CD4-positive, CD25-positive, alpha-beta regulatory T cell (primary cell): Measurements from ENCODE around the gene HSF5. TPM values are rescaled to one million over a fixed set of nuclear protein-coding genes. Genes with fewer than 3 reads are reported as not detected.
A peak's percentile ranks its signal among the peaks of the same experiment; 100 is the strongest.

Experiments
- ATAC-seq, 2 donors: fragments of 150-1000 bp; cut with Tn5 transposase; one replicate each; pipeline ENCODE4 v1.10.0; 2021; ENCODE audit warnings: low read depth in 2 of 2, moderate number of reproducible peaks in 2 of 2, moderate library complexity in 1 of 2
- DNase-seq, 3 donors: peaks; one replicate each; pipeline versions ENCODE4 v3.0.0 to v3.0.0-alpha.2; 2012 to 2022; ENCODE audit warnings: mixed read lengths in 1 of 3
- H3K27ac ChIP-seq: one replicate; pipeline ENCODE4 v1.7.0; 2013; ENCODE audit warnings: mild to moderate bottlenecking, low read length; ENCODE audit not compliant: insufficient read depth, poor library complexity, severe bottlenecking
- H3K27me3 ChIP-seq: one replicate; pipeline ENCODE4 v1.7.0; 2013; ENCODE audit warnings: low read length; ENCODE audit not compliant: control insufficient read depth, insufficient read depth
- H3K36me3 ChIP-seq: one replicate; pipeline ENCODE4 v1.7.0; 2013; ENCODE audit warnings: mild to moderate bottlenecking, low read length, moderate library complexity; ENCODE audit not compliant: control insufficient read depth, insufficient read depth
- H3K4me1 ChIP-seq: 2 replicates; pipeline ENCODE4 v1.7.0; 2013; ENCODE audit warnings: mild to moderate bottlenecking, low read length; ENCODE audit not compliant: insufficient read depth, control insufficient read depth, poor library complexity, severe bottlenecking
- H3K4me3 ChIP-seq: one replicate; pipeline ENCODE4 v1.7.0; 2013; ENCODE audit warnings: low read depth, mild to moderate bottlenecking, low read length, moderate library complexity
- H3K9me3 ChIP-seq, 2 experiments: 1 replicate in 1 of 2; 2 replicates in 1 of 2; pipeline ENCODE4 v1.7.0; 2013; ENCODE audit warnings: low read length in 2 of 2, mild to moderate bottlenecking in 1 of 2, moderate library complexity in 1 of 2; ENCODE audit not compliant: control insufficient read depth in 2 of 2
- H3K27ac Mint-ChIP-seq, 3 donors: one replicate each; pipeline ENCODE4 v1.8.0; 2020 to 2022; ENCODE audit warnings: mild to moderate bottlenecking in 3 of 3, mixed read lengths in 3 of 3, moderate library complexity in 2 of 3
- H3K27me3 Mint-ChIP-seq: one replicate; pipeline ENCODE4 v1.8.0; 2022; ENCODE audit warnings: mild to moderate bottlenecking, mixed read lengths
- H3K36me3 Mint-ChIP-seq: one replicate; pipeline ENCODE4 v1.8.0; 2020; ENCODE audit warnings: mixed read lengths
- H3K4me1 Mint-ChIP-seq, 4 donors: one replicate each; pipeline ENCODE4 v1.8.0; 2020 to 2022; ENCODE audit warnings: mixed read lengths in 4 of 4, mild to moderate bottlenecking in 1 of 4
- H3K4me3 Mint-ChIP-seq, 4 donors: one replicate each; pipeline ENCODE4 v1.8.0; 2020 to 2022; ENCODE audit warnings: mild to moderate bottlenecking in 4 of 4, mixed read lengths in 4 of 4, moderate library complexity in 3 of 4
- H3K9me3 Mint-ChIP-seq, 7 donors: one replicate each; pipeline ENCODE4 v1.8.0; 2020 to 2022; ENCODE audit warnings: mixed read lengths in 7 of 7, mild to moderate bottlenecking in 3 of 7, moderate library complexity in 2 of 7
- polyA plus RNA-seq, 4 donors: library from polyadenylated mRNA; unstranded; fragments of 300-500 nt; fragmentation: Illumina TruSeq; gene quantifications; one replicate each; pipeline ENCODE4 v1.2.3, GENCODE V29; 2021
- total RNA-seq: library from RNA; stranded (reverse); gene quantifications from one replicate; pipeline ENCODE4 v1.2.3, GENCODE V29; 2022

The HSF5 gene
- total and polyA plus RNA-seq, 5 donors from 2014 or later: 0.83 to 3.0 (median 1.4) TPM

DNA sequence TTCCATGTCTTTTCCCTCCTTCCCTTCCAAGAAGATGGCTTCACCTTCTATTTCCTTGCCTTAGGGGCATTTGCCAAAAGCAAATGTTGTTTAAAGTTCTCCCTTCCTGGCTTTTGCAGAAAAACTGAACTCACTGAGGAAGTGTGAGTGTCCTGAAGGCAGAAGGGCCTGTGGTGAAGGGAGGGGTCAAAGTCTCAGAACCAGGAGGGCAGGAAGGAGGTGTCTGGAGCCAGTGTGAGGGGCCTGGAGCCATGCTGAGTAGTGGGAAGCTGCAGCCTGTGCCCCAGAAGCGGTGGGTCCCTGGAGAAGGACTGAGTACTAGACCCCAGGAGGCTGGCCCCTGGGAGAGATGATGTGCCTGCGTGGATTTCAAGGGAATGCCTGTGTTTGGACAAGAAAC lies 112.4 kb downstream of the HSF5 start:
- no peaks in the 10 kb centered on the region for H3K4me1 ChIP-seq
- no peak overlapping the region for H3K27ac Mint-ChIP-seq
- H3K27ac ChIP-seq: no peak overlapping the region
- no peaks in the 10 kb centered on the region for H3K27me3 Mint-ChIP-seq
- H3K27me3 ChIP-seq: no peaks in the 10 kb centered on the region
- no peaks in the 10 kb centered on the region for H3K9me3 ChIP-seq
- peaks cover 11% of the 10 kb centered on the region for H3K36me3 Mint-ChIP-seq
- no peak for ATAC-seq
- no peak for DNase-seq
- no peak overlapping the region for H3K4me3 Mint-ChIP-seq
- H3K4me3 ChIP-seq: no peak overlapping the region
- peaks cover 0 to 25% (median 14%) of the 10 kb centered on the region in 4 donors for H3K4me1 Mint-ChIP-seq
- no peaks in the 10 kb centered on the region for H3K36me3 ChIP-seq
- peaks cover 0 to 2% (median 0%) of the 10 kb centered on the region in 7 donors for H3K9me3 Mint-ChIP-seq

GRCh38 chr17:58375256-58375655 lies 113.0 kb downstream of the HSF5 start:
- ATAC-seq (no peak), DNase-seq (no peak)
- no peak overlapping the region for H3K27ac ChIP-seq
- no peaks in the 10 kb centered on the region for H3K4me1 ChIP-seq
- no peak overlapping the region for H3K4me3 ChIP-seq
- H3K4me3 Mint-ChIP-seq: no peak overlapping the region
- H3K27ac Mint-ChIP-seq: no peak overlapping the region
- H3K27me3 ChIP-seq: no peaks in the 10 kb centered on the region
- H3K27me3 Mint-ChIP-seq: no peaks in the 10 kb centered on the region
- H3K9me3 ChIP-seq: no peaks in the 10 kb centered on the region
- H3K4me1 Mint-ChIP-seq: peaks cover 0 to 23% (median 14%) of the 10 kb centered on the region in 4 donors
- H3K36me3 ChIP-seq: no peaks in the 10 kb centered on the region
- H3K9me3 Mint-ChIP-seq: peaks cover 0 to 2% (median 0%) of the 10 kb centered on the region in 7 donors
- H3K36me3 Mint-ChIP-seq: peaks cover 15% of the 10 kb centered on the region

GRCh38 chr17:58373923-58374322 lies 114.3 kb downstream of the HSF5 start:
- no peak for DNase-seq
- peak overlapping the region in 1 of 3 donors; percentile 30 for H3K27ac Mint-ChIP-seq

GRCh38 chr17:58373003-58373402 lies 115.2 kb downstream of the HSF5 start:
- H3K4me1 Mint-ChIP-seq: peaks cover 0 to 10% (median 7%) of the 10 kb centered on the region in 4 donors
- peaks cover 0 to 2% (median 0%) of the 10 kb centered on the region in 7 donors for H3K9me3 Mint-ChIP-seq

More at GRCh38 chr17:58373923-58374322, 114.3 kb downstream of the HSF5 start:
- no peak for ATAC-seq
- Mint-ChIP-seq H3K27me3 (no peaks in the 10 kb centered on the region), H3K4me1 (peaks cover 0 to 15% (median 9%) of the 10 kb centered on the region in 4 donors), H3K9me3 (peaks cover 0 to 2% (median 0%) of the 10 kb centered on the region in 7 donors), H3K36me3 (peaks cover 19% of the 10 kb centered on the region), H3K4me3 (no peak overlapping the region)
- H3K4me3 ChIP-seq: no peak overlapping the region
- H3K9me3 ChIP-seq: no peaks in the 10 kb centered on the region
- no peak overlapping the region for H3K27ac ChIP-seq
- no peaks in the 10 kb centered on the region for H3K36me3 ChIP-seq
- no peaks in the 10 kb centered on the region for H3K4me1 ChIP-seq
- no peaks in the 10 kb centered on the region for H3K27me3 ChIP-seq

GRCh38 chr17:58371300-58371950 lies 116.8 kb downstream of the HSF5 start:
- H3K4me3 Mint-ChIP-seq: no peak overlapping the region
- no peak for DNase-seq
- Histone ChIP-seq H3K9me3 (no peaks in the 10 kb centered on the region), H3K4me3 (no peak overlapping the region), H3K27ac (no peak overlapping the region), H3K36me3 (no peaks in the 10 kb centered on the region), H3K4me1 (no peaks in the 10 kb centered on the region), H3K27me3 (no peaks in the 10 kb centered on the region)
- H3K27ac Mint-ChIP-seq: peak overlapping the region in 2 of 3 donors; percentile 6 to 46
- H3K9me3 Mint-ChIP-seq: peaks cover 0 to 2% (median 0%) of the 10 kb centered on the region in 7 donors
- ATAC-seq: no peak
- H3K4me1 Mint-ChIP-seq: peaks cover 0 to 10% (median 6%) of the 10 kb centered on the region in 4 donors
- H3K36me3 Mint-ChIP-seq: peaks cover 24% of the 10 kb centered on the region
- H3K27me3 Mint-ChIP-seq: no peaks in the 10 kb centered on the region

More at GRCh38 chr17:58373003-58373402, 115.2 kb downstream of the HSF5 start:
- no peak for ATAC-seq
- DNase-seq: no peak
- Mint-ChIP-seq H3K4me3 (no peak overlapping the region), H3K36me3 (peaks cover 19% of the 10 kb centered on the region), H3K27ac (no peak overlapping the region), H3K27me3 (no peaks in the 10 kb centered on the region)
- H3K9me3 ChIP-seq: no peaks in the 10 kb centered on the region
- H3K27me3 ChIP-seq: no peaks in the 10 kb centered on the region
- no peaks in the 10 kb centered on the region for H3K4me1 ChIP-seq
- H3K27ac ChIP-seq: no peak overlapping the region
- H3K4me3 ChIP-seq: no peak overlapping the region
- H3K36me3 ChIP-seq: no peaks in the 10 kb centered on the region

DNA sequence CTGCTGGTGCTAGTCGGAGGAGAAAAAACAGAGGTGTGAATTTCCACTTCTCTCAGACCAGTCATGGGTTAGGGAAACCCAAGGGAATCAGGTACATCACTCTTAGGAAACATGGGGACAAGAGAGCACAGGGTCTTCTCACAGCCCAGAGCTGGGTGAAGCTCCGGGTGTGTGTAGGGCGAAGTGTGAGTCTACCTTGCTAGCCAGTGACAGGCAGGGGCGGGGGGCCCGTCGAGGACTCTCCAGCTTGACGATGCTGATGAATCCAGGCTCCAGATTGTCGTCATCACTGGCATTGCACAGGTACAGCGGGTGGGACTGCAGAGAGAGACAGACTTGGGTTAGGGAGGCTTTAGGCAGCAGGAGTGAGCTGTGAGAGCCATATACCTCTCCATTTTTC lies 117.5 kb downstream of the HSF5 start:
- no peaks in the 10 kb centered on the region for H3K4me1 ChIP-seq
- DNase-seq: no peak
- no peaks in the 10 kb centered on the region for H3K27me3 ChIP-seq
- Mint-ChIP-seq H3K27ac (peak overlapping the region in 1 of 3 donors; percentile 23), H3K27me3 (no peaks in the 10 kb centered on the region), H3K4me1 (peaks cover 0 to 13% (median 8%) of the 10 kb centered on the region in 4 donors), H3K9me3 (peaks cover 0 to 2% (median 0%) of the 10 kb centered on the region in 7 donors), H3K36me3 (peaks cover 24% of the 10 kb centered on the region), H3K4me3 (no peak overlapping the region)
- no peak overlapping the region for H3K4me3 ChIP-seq
- no peaks in the 10 kb centered on the region for H3K9me3 ChIP-seq
- no peaks in the 10 kb centered on the region for H3K36me3 ChIP-seq
- ATAC-seq: no peak
- H3K27ac ChIP-seq: no peak overlapping the region

- peaks cover 0 to 13% (median 8%) of the 10 kb centered on the region in 4 donors for H3K4me1 Mint-ChIP-seq
- peaks cover 24% of the 10 kb centered on the region for H3K36me3 Mint-ChIP-seq
- H3K4me3 Mint-ChIP-seq: no peak overlapping the region
- peaks cover 0 to 2% (median 0%) of the 10 kb centered on the region in 7 donors for H3K9me3 Mint-ChIP-seq
- Histone ChIP-seq H3K36me3 (no peaks in the 10 kb centered on the region), H3K27ac (no peak overlapping the region), H3K27me3 (no peaks in the 10 kb centered on the region), H3K9me3 (no peaks in the 10 kb centered on the region), H3K4me3 (no peak overlapping the region), H3K4me1 (no peaks in the 10 kb centered on the region)
- ATAC-seq (no peak), DNase-seq (no peak)
- H3K27ac Mint-ChIP-seq: peak overlapping the region in 1 of 3 donors; percentile 23
- H3K27me3 Mint-ChIP-seq: no peaks in the 10 kb centered on the region
These were observed 117.9 kb downstream of the HSF5 start for GRCh38 chr17:58370309-58370708.
